Stomach (tissue), 4 donors: ENCODE measurements around the gene ZNF304.

ENCODE experiments used
- EP300 ChIP-seq: sonication (generic); formaldehyde crosslinking; IDR thresholded peaks from one replicate; pipeline ENCODE4 v1.6.1; 2017; ENCODE audit warnings: antibody characterized with exemption
- TF ChIP-seq, protein P1 (sequence below), 7 experiments: fragments of 450-650 bp in 4 of 7; fragments of 200-600 bp in 3 of 7; sonication (generic) in 3 of 7; IDR thresholded peaks; one replicate each; pipeline ENCODE4 v1.5.1; 2016 to 2019; ENCODE audit warnings: antibody characterized with exemption in 7 of 7, control low read depth in 2 of 7, mild to moderate bottlenecking in 1 of 7

GRCh38 chr19:57380923-57381322 is 29.9 kb downstream of the ZNF304 start:
- TF ChIP-seq, protein P1, sequence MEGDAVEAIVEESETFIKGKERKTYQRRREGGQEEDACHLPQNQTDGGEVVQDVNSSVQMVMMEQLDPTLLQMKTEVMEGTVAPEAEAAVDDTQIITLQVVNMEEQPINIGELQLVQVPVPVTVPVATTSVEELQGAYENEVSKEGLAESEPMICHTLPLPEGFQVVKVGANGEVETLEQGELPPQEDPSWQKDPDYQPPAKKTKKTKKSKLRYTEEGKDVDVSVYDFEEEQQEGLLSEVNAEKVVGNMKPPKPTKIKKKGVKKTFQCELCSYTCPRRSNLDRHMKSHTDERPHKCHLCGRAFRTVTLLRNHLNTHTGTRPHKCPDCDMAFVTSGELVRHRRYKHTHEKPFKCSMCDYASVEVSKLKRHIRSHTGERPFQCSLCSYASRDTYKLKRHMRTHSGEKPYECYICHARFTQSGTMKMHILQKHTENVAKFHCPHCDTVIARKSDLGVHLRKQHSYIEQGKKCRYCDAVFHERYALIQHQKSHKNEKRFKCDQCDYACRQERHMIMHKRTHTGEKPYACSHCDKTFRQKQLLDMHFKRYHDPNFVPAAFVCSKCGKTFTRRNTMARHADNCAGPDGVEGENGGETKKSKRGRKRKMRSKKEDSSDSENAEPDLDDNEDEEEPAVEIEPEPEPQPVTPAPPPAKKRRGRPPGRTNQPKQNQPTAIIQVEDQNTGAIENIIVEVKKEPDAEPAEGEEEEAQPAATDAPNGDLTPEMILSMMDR (IDR thresholded peaks at IDR 0.05) = no peak
- no peak for TF ChIP-seq EP300
